Peyer's patch (tissue), 4 donors: ENCODE data around the gene ITIH1. TPM values are rescaled to one million over a fixed set of nuclear protein-coding genes. Genes with fewer than 3 reads are reported as not detected.

Source experiments
- DNase-seq, 3 donors: peaks; one replicate each; pipeline ENCODE4 v3.0.0-alpha.2; 2017 to 2019
- H3K27ac ChIP-seq, 4 donors: fragments of 200-600 bp; sonication (generic); one replicate each; pipeline ENCODE4 v1.5.1; 2016 to 2019
- H3K27me3 ChIP-seq, 2 donors: fragments of 200-600 bp; sonication (generic); one replicate each; pipeline ENCODE4 v1.5.1; 2019
- H3K36me3 ChIP-seq, 3 donors: fragments of 200-600 bp; sonication (generic); one replicate each; pipeline ENCODE4 v1.5.1; 2016 to 2019
- H3K4me1 ChIP-seq, 4 donors: fragments of 200-600 bp; sonication (generic); one replicate each; pipeline ENCODE4 v1.5.1; 2016 to 2019
- H3K4me3 ChIP-seq, 4 donors: fragments of 200-600 bp; sonication (generic); 1 replicate in 3 of 4; 2 replicates in 1 of 4; pipeline ENCODE4 v1.5.1; 2016 to 2019; ENCODE audit warnings: mild to moderate bottlenecking in 1 of 4
- H3K9me3 ChIP-seq, 4 donors: fragments of 200-600 bp; sonication (generic); one replicate each; pipeline ENCODE4 v1.5.1; 2016 to 2019; ENCODE audit warnings: mild to moderate bottlenecking in 1 of 4
- POLR2A ChIP-seq, 2 donors: fragments of 450-650 bp; IDR thresholded peaks; one replicate each; pipeline ENCODE4 v1.5.1; 2017; ENCODE audit warnings: antibody characterized with exemption in 2 of 2, mild to moderate bottlenecking in 2 of 2, moderate library complexity in 2 of 2
- total RNA-seq, 4 donors: library from RNA; depleted of rRNA; stranded (reverse); fragments of >200 nt; gene quantifications; one replicate each; pipeline ENCODE4 v1.1.0, GENCODE V29; 2016
- TF ChIP-seq, protein P1 (sequence below), 6 experiments: fragments of 450-650 bp in 4 of 6; fragments of 200-600 bp in 2 of 6; sonication (generic) in 1 of 6; IDR thresholded peaks; one replicate each; pipeline ENCODE4 v1.5.1; 2017 to 2019; ENCODE audit warnings: antibody characterized with exemption in 6 of 6, mild to moderate bottlenecking in 3 of 6, moderate library complexity in 1 of 6

Gene ITIH1
- total RNA-seq, 4 donors from 2014 or later, result not detected

DNA sequence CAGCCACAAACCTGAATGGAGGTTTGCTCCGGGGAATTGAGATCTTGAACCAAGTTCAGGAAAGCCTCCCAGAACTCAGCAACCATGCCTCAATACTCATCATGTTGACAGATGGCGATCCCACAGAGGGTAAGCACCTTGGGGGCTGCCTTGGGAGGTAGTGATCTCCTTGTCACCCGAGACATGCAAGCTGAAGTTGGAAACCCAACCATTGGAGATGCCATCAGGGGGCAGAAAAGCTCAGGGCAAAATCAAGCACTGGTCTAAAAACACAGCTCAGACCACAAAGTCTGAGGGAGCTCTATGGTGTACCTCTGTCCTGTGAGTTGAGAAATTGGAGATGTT, 5.8 kb downstream of the ITIH1 start:
- H3K9me3 ChIP-seq, result no peaks in the 10 kb centered on the region
- H3K4me1 ChIP-seq, result no peaks in the 10 kb centered on the region
- H3K27me3 ChIP-seq, result no peaks in the 10 kb centered on the region
- H3K36me3 ChIP-seq, result no peaks in the 10 kb centered on the region
- no peak for TF ChIP-seq POLR2A (IDR thresholded peaks at IDR 0.05)
- TF ChIP-seq, protein P1, sequence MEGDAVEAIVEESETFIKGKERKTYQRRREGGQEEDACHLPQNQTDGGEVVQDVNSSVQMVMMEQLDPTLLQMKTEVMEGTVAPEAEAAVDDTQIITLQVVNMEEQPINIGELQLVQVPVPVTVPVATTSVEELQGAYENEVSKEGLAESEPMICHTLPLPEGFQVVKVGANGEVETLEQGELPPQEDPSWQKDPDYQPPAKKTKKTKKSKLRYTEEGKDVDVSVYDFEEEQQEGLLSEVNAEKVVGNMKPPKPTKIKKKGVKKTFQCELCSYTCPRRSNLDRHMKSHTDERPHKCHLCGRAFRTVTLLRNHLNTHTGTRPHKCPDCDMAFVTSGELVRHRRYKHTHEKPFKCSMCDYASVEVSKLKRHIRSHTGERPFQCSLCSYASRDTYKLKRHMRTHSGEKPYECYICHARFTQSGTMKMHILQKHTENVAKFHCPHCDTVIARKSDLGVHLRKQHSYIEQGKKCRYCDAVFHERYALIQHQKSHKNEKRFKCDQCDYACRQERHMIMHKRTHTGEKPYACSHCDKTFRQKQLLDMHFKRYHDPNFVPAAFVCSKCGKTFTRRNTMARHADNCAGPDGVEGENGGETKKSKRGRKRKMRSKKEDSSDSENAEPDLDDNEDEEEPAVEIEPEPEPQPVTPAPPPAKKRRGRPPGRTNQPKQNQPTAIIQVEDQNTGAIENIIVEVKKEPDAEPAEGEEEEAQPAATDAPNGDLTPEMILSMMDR (IDR thresholded peaks at IDR 0.05), result no peak
- no peak overlapping the region for H3K4me3 ChIP-seq
- H3K27ac ChIP-seq, result no peak overlapping the region
- DNase-seq, result peak in 1 of 3 donors; percentile 26

DNA sequence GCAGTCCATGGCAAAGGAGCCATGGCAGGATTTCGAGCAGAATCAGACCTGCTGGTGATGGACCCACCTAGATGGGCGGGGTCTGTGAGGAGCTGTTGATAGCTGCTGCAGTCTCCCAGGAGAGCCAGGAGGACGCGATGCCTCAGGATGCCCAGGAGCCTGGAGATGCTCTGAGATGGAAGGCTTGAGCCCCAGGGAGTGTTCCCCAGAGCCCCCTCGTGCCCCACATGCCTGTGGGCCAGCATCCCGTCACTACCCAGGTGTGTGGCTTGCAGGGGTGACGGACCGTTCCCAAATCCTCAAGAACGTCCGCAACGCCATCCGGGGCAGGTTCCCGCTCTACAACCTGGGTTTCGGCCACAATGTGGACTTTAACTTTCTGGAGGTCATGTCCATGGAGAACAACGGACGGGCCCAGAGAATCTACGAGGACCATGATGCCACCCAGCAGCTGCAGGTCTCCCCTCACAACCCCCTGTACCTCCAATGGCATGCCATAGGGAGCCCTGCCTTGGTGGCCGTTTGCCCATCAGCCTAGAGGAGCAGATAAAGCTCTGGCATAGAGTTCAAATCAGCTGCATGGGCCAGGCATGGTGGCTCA, 6.7 kb downstream of the ITIH1 start:
- no peaks in the 10 kb centered on the region for H3K27me3 ChIP-seq

DNA sequence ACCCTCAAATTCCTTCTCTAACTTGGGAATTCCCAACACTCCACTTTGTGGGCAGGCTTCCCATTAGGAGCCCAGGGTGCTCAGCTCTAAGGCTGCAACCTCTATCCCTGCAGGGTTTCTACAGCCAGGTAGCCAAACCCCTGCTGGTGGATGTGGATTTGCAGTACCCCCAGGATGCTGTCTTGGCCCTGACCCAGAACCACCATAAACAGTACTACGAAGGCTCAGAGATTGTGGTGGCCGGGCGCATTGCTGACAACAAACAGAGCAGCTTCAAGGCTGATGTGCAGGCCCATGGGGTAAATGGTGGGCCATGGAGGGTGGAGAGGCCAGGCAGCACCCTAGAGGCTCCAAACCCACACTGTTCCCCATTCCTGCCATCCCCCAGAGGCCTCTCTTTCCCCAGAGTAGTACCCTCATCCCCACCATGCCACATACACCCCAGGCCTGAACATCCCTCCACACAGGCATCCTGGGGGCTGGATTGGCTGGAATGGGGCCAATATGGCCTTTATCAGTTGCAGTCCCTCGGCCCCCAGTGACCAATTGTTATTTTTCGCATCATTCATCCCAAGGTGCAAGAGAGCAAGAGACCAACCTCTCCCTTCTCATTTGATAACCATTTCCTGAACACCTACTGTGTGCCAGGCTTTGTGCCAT, 7.7 kb downstream of the ITIH1 start:
- Histone ChIP-seq H3K36me3 (no peaks in the 10 kb centered on the region), H3K27ac (no peak overlapping the region), H3K4me3 (no peak overlapping the region), H3K9me3 (no peaks in the 10 kb centered on the region), H3K4me1 (no peaks in the 10 kb centered on the region), H3K27me3 (no peaks in the 10 kb centered on the region)
- no peak for DNase-seq
- TF ChIP-seq POLR2A (IDR thresholded peaks at IDR 0.05), result no peak
- TF ChIP-seq, protein P1 (IDR thresholded peaks at IDR 0.05), result no peak

More for the DNA sequence above, 6.7 kb downstream of the ITIH1 start:
- peak in 1 of 3 donors; percentile 39 for DNase-seq
- Histone ChIP-seq H3K27ac (no peak overlapping the region), H3K4me1 (no peaks in the 10 kb centered on the region), H3K9me3 (no peaks in the 10 kb centered on the region), H3K36me3 (no peaks in the 10 kb centered on the region), H3K4me3 (no peak overlapping the region)
- TF ChIP-seq, protein P1 (IDR thresholded peaks at IDR 0.05), result no peak
- no peak for TF ChIP-seq POLR2A (IDR thresholded peaks at IDR 0.05)

DNA sequence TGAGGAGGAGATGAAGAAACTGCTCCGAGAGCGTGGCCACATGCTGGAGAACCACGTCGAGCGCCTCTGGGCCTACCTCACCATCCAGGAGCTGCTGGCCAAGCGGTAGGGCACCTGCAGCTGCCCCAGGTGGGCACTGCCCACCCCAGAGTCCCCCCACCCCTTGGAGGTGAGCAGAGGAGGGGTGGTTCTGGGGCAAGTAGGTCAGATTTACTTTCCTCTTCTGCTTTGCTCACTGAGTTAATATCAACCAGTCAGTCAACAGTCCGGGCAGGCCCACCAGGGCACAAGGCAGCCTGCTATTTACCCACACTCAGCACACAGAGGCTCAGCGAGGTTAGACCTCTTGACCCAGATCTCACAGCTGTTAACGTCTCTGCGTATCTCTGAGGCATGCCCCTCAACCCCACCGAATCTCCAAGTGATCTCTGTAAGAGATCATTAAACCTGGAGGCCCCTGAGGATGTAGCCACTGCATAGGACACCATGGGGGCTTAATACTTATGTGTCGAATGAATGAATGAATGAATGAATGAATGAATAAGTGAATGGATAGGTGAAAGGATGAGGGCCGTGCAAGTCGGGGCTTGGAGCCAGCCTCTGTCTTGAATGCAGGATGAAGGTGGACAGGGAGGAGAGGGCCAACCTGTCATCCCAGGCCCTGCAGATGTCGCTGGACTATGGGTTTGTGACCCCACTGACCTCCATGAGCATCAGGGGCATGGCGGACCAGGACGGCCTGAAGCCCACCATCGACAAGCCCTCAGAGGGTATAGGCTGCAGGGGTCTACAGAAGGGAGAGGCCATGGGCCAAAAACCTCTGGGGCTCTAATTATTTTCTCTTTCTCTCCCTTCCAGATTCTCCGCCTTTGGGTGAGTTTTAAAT, 9.2 kb downstream of the ITIH1 start:
- no peak overlapping the region for H3K4me3 ChIP-seq
- no peaks in the 10 kb centered on the region for H3K4me1 ChIP-seq
- TF ChIP-seq, protein P1 (IDR thresholded peaks at IDR 0.05), result no peak
- TF ChIP-seq POLR2A (IDR thresholded peaks at IDR 0.05), result no peak
- H3K27me3 ChIP-seq, result no peaks in the 10 kb centered on the region
- H3K36me3 ChIP-seq, result no peaks in the 10 kb centered on the region
- peak in 1 of 3 donors; percentile 29 for DNase-seq
- H3K9me3 ChIP-seq, result no peaks in the 10 kb centered on the region
- no peak overlapping the region for H3K27ac ChIP-seq

DNA sequence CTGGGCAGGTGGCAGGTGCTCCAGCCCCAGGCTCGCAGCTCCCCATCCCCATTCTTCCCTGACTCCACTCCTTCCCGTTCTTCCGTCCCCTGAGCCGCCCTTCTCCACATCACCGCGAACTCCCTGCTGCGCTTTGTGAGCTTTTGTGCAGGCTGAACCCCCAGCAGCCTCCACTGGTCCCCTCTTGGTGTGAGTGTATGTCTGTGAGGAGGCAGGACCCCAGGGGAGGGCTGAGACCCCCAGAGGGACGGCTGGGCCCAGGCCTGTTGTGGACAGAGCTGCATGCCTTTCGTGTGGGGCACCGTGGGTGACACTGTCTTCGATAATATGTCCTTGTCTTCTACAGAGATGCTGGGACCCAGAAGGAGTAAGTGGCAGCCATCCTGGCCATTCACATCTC, 9.8 kb downstream of the ITIH1 start:
- H3K27ac ChIP-seq, result no peak overlapping the region
- DNase-seq, result peak in 1 of 3 donors; percentile 19
- H3K36me3 ChIP-seq, result no peaks in the 10 kb centered on the region
- H3K4me3 ChIP-seq, result no peak overlapping the region
- TF ChIP-seq, protein P1 (IDR thresholded peaks at IDR 0.05), result no peak
- no peak for TF ChIP-seq POLR2A (IDR thresholded peaks at IDR 0.05)
- H3K9me3 ChIP-seq, result no peaks in the 10 kb centered on the region
- no peaks in the 10 kb centered on the region for H3K27me3 ChIP-seq
- H3K4me1 ChIP-seq, result no peaks in the 10 kb centered on the region
